ENCODE measurements around the gene PLXNB2. TPM values are rescaled to one million over a fixed set of nuclear protein-coding genes. Genes with fewer than 3 reads are reported as not detected.
A peak's percentile ranks its signal among the peaks of the same experiment; 100 is the strongest.
"Not testable (repeated sequence)": the region's sequence is repeated elsewhere in the genome, so short reads cannot be mapped to it uniquely, and the experiment has no call there.

Gene PLXNB2
- total RNA-seq, 4 donors from 2014 or later = 8.0 to 11.8 (median 9.0) TPM

GRCh38 chr22:50274311-50274710 lies 33.1 kb downstream of the PLXNB2 start:
- H3K27me3 ChIP-seq = peaks cover 4 to 12% (median 7%) of the 10 kb centered on the region in 3 donors
- DNase-seq = peak in 1 of 2 donors; percentile 64
- H3K27ac ChIP-seq = no peak overlapping the region
- peaks cover 0 to under 1% of the 10 kb centered on the region in 2 donors for H3K36me3 ChIP-seq
- in situ Hi-C loops (cut with MboI; ENCODE audit: low sequenced_read_pairs in 4 of 4) = loop anchor here in 2 of 4 donors (10.0 kb wide), 1 partner anchor 50 kb away; the partner anchor contains the start of gene DENND6B (in 2 of the 2)
- ATAC-seq = peak; percentile 28 to 68
- peak in 3 of 5 experiments; percentile 27 to 34 (median 32) for TF ChIP-seq CTCF (IDR thresholded peaks at IDR 0.05 in 4 of 5, conservative IDR thresholded peaks at IDR 0.05 in 1 of 5)
- TF ChIP-seq POLR2A (IDR thresholded peaks at IDR 0.05) = no peak
- H3K9me3 ChIP-seq = no peaks in the 10 kb centered on the region
- no peak overlapping the region for H3K4me3 ChIP-seq
- intact Hi-C loops (cut with DNase I; ENCODE audit: low total_unique reads) = loop anchor here (2.0 kb wide), 1 partner anchor 68 kb away; the partner anchor contains the start of gene PPP6R2
- peaks cover 12 to 25% of the 10 kb centered on the region in 2 donors for H3K4me1 ChIP-seq

DNA sequence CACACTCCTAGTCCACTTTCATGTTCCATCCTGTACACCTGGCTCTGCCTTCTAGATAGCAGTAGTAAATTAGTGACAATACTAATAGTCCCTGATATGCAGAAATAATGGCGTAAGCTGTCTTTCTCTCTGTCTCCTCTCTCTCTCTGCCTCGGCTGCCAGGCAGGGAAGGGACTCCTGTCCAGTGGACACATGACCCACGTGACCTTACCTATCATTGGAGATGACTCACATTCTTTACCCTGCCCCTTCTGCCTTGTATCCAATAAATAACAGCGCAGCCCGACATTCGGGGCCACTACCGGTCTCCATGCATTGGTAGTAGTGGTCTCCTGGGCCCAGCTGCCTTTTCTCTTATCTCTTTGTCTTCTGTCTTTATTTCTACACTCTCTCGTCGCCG lies 33.7 kb downstream of the PLXNB2 start:
- in situ Hi-C loops (cut with MboI; ENCODE audit: low sequenced_read_pairs in 4 of 4) (loop anchor here in 2 of 4 donors (10.0 kb wide), 1 partner anchor 51 kb away; the partner anchor contains the start of gene DENND6B (in 2 of the 2)), intact Hi-C loops (cut with DNase I; ENCODE audit: low total_unique reads) (loop anchor here (2.0 kb wide), 1 partner anchor 69 kb away; the partner anchor contains the start of gene PPP6R2)
- not testable (repeated sequence) for H3K27ac ChIP-seq, DNase-seq, H3K9me3 ChIP-seq, H3K36me3 ChIP-seq, ATAC-seq, H3K4me3 ChIP-seq
- Histone ChIP-seq H3K4me1 (peaks cover 12 to 27% of the 10 kb centered on the region in 2 donors), H3K27me3 (peaks cover 4 to 12% (median 9%) of the 10 kb centered on the region in 3 donors)

- H3K4me3 ChIP-seq; DNase-seq; intact Hi-C loops (cut with DNase I; ENCODE audit: low total_unique reads); H3K9me3 ChIP-seq; ATAC-seq; H3K36me3 ChIP-seq; H3K27ac ChIP-seq: not testable (repeated sequence)
- in situ Hi-C loops (cut with MboI; ENCODE audit: low sequenced_read_pairs in 4 of 4) = loop anchor here in 2 of 4 donors (10.0 kb wide), 1 partner anchor 51 kb away; the partner anchor contains the start of gene DENND6B (in 2 of the 2)
- H3K4me1 ChIP-seq = peaks cover 15 to 29% of the 10 kb centered on the region in 2 donors
- peaks cover 4 to 12% (median 9%) of the 10 kb centered on the region in 3 donors for H3K27me3 ChIP-seq
Measured at GRCh38 chr22:50273352-50273751, 34.1 kb downstream of the PLXNB2 start.

- Histone ChIP-seq H3K4me3 (peak overlapping the region in 2 of 4 donors; percentile 58), H3K4me1 (peaks cover 22 to 37% of the 10 kb centered on the region in 2 donors), H3K9me3 (no peaks in the 10 kb centered on the region), H3K36me3 (no peaks in the 10 kb centered on the region), H3K27ac (no peak overlapping the region), H3K27me3 (peaks cover 4 to 12% (median 9%) of the 10 kb centered on the region in 3 donors)
- TF ChIP-seq POLR2A (IDR thresholded peaks at IDR 0.05) = no peak
- TF ChIP-seq CTCF (IDR thresholded peaks at IDR 0.05 in 4 of 5, conservative IDR thresholded peaks at IDR 0.05 in 1 of 5) = no peak
- in situ Hi-C loops (cut with MboI; ENCODE audit: low sequenced_read_pairs in 4 of 4) = loop anchor here in 2 of 4 donors (10.0 kb wide), 1 partner anchor 53 kb away; the partner anchor contains the start of gene DENND6B (in 2 of the 2)
- no peak for DNase-seq
- intact Hi-C loops (cut with DNase I; ENCODE audit: low total_unique reads) = no loop called here
- no peak for ATAC-seq
Measured at GRCh38 chr22:50272044-50272802, 35.2 kb downstream of the PLXNB2 start.

GRCh38 chr22:50271519-50271970 lies 35.9 kb downstream of the PLXNB2 start:
- TF ChIP-seq CTCF (IDR thresholded peaks at IDR 0.05 in 4 of 5, conservative IDR thresholded peaks at IDR 0.05 in 1 of 5) = peak in 1 of 5 experiments; percentile 26
- TF ChIP-seq POLR2A (IDR thresholded peaks at IDR 0.05) = no peak
- H3K4me1 ChIP-seq = peaks cover 22 to 42% of the 10 kb centered on the region in 2 donors
- in situ Hi-C loops (cut with MboI; ENCODE audit: low sequenced_read_pairs in 4 of 4) = loop anchor here in 2 of 4 donors (10.0 kb wide), 1 partner anchor 53 kb away; the partner anchor contains the start of gene DENND6B (in 2 of the 2)
- ATAC-seq (peak in 1 of 2 donors; percentile 19), DNase-seq (no peak)
- no peaks in the 10 kb centered on the region for H3K9me3 ChIP-seq
- intact Hi-C loops (cut with DNase I; ENCODE audit: low total_unique reads) = loop anchor here (2.0 kb wide), 1 partner anchor 27 kb away; the partner anchor contains the start of gene TUBGCP6
- peak overlapping the region; percentile 37 to 77 (median 58) for H3K4me3 ChIP-seq
- peaks cover 4 to 12% (median 9%) of the 10 kb centered on the region in 3 donors for H3K27me3 ChIP-seq
- no peaks in the 10 kb centered on the region for H3K36me3 ChIP-seq
- H3K27ac ChIP-seq = no peak overlapping the region

All from gastrocnemius medialis (tissue), 4 donors.